ENCODE data around the gene DLGAP4.

The DLGAP4 gene

GRCh38 chr20:36477475-36477874 is 171.3 kb downstream of the DLGAP4 start:
- no peak for DNase-seq (ENCODE audit: low spot score)

- no peak for DNase-seq (ENCODE audit: low spot score)
Observed at GRCh38 chr20:36478137-36478905, 172.2 kb downstream of the DLGAP4 start.

GRCh38 chr20:36479938-36480337 is 173.8 kb downstream of the DLGAP4 start:
- no peak for DNase-seq (ENCODE audit: low spot score)

- no peak for DNase-seq (ENCODE audit: low spot score)
Observed at GRCh38 chr20:36480456-36481048, 174.4 kb downstream of the DLGAP4 start.

GRCh38 chr20:36481380-36482043 is 175.4 kb downstream of the DLGAP4 start:
- DNase-seq (ENCODE audit: low spot score): peak; percentile 36

- DNase-seq (ENCODE audit: low spot score): no peak
Observed at GRCh38 chr20:36482044-36482473, 175.9 kb downstream of the DLGAP4 start.

GRCh38 chr20:36483209-36483918 is 177.2 kb downstream of the DLGAP4 start:
- DNase-seq (ENCODE audit: low spot score): no peak

- DNase-seq (ENCODE audit: low spot score): no peak
Observed at GRCh38 chr20:36483919-36484808, 178.0 kb downstream of the DLGAP4 start.

GRCh38 chr20:36485286-36485685 is 179.1 kb downstream of the DLGAP4 start:
- no peak for DNase-seq (ENCODE audit: low spot score)

GRCh38 chr20:36487069-36487468 is 180.9 kb downstream of the DLGAP4 start:
- DNase-seq (ENCODE audit: low spot score): no peak

GRCh38 chr20:36490191-36490590 is 184.1 kb downstream of the DLGAP4 start:
- no peak for DNase-seq (ENCODE audit: low spot score)

GRCh38 chr20:36491901-36492617 is 185.9 kb downstream of the DLGAP4 start:
- no peak for DNase-seq (ENCODE audit: low spot score)

- DNase-seq (ENCODE audit: low spot score): no peak
Observed at GRCh38 chr20:36493051-36493800, 187.1 kb downstream of the DLGAP4 start.

GRCh38 chr20:36493801-36494114 is 187.6 kb downstream of the DLGAP4 start:
- peak; percentile 91 for DNase-seq (ENCODE audit: low spot score)

GRCh38 chr20:36496707-36497669 is 190.8 kb downstream of the DLGAP4 start:
- no peak for DNase-seq (ENCODE audit: low spot score)

- no peak for DNase-seq (ENCODE audit: low spot score)
Observed at GRCh38 chr20:36497856-36498255, 191.7 kb downstream of the DLGAP4 start.

- DNase-seq (ENCODE audit: low spot score): no peak
Observed at GRCh38 chr20:36498386-36499179, 192.4 kb downstream of the DLGAP4 start.

GRCh38 chr20:36499211-36499610 is 193.1 kb downstream of the DLGAP4 start:
- no peak for DNase-seq (ENCODE audit: low spot score)
